Body of pancreas (tissue), 4 donors: ENCODE data around the gene FIG4.

Source experiments
- POLR2A ChIP-seq, 3 donors: fragments of 450-650 bp; IDR thresholded peaks; one replicate each; pipeline ENCODE4 v1.6.1; 2016; ENCODE audit warnings: antibody characterized with exemption in 3 of 3, mild to moderate bottlenecking in 2 of 3
- TF ChIP-seq, protein P1 (sequence below), 7 experiments: fragments of 450-650 bp in 4 of 7; fragments of 200-600 bp in 3 of 7; sonication (generic) in 3 of 7; IDR thresholded peaks; one replicate each; pipeline ENCODE4 v1.5.1; 2016 to 2019; ENCODE audit warnings: antibody characterized with exemption in 7 of 7

DNA sequence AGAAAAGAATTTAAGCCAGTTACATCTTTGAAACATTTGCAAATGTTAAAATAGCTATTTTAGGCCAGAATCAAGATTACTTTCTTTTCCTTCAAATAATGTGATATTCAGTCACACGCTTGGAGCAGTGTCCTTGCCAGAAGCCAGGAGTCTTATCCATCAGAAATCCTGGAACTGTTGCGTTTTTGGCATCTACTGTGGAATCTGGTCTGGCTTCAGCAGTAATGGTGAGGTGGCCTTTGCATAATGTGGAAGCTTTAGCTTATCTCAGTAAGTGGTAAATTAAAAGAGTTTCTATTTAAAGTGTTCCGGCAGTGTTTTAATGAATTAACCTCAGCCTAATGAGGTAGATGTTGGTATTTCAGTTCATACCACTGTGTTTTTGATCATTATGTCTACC lies 97.6 kb downstream of the FIG4 start:
- TF ChIP-seq, protein P1, sequence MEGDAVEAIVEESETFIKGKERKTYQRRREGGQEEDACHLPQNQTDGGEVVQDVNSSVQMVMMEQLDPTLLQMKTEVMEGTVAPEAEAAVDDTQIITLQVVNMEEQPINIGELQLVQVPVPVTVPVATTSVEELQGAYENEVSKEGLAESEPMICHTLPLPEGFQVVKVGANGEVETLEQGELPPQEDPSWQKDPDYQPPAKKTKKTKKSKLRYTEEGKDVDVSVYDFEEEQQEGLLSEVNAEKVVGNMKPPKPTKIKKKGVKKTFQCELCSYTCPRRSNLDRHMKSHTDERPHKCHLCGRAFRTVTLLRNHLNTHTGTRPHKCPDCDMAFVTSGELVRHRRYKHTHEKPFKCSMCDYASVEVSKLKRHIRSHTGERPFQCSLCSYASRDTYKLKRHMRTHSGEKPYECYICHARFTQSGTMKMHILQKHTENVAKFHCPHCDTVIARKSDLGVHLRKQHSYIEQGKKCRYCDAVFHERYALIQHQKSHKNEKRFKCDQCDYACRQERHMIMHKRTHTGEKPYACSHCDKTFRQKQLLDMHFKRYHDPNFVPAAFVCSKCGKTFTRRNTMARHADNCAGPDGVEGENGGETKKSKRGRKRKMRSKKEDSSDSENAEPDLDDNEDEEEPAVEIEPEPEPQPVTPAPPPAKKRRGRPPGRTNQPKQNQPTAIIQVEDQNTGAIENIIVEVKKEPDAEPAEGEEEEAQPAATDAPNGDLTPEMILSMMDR (IDR thresholded peaks at IDR 0.05), result no peak
- no peak for TF ChIP-seq POLR2A (IDR thresholded peaks at IDR 0.05)
